Hematopoietic multipotent progenitor cell treated with erythropoietin and hydrocortisone succinate and interleukin-3 and kit ligand, for 6 days (in vitro differentiated cells): ENCODE measurements around the gene DIPK1B.

Source experiments
- DNase-seq: peaks from one replicate; pipeline ENCODE4 v3.0.0-alpha.2; 2015

The DIPK1B gene

DNA sequence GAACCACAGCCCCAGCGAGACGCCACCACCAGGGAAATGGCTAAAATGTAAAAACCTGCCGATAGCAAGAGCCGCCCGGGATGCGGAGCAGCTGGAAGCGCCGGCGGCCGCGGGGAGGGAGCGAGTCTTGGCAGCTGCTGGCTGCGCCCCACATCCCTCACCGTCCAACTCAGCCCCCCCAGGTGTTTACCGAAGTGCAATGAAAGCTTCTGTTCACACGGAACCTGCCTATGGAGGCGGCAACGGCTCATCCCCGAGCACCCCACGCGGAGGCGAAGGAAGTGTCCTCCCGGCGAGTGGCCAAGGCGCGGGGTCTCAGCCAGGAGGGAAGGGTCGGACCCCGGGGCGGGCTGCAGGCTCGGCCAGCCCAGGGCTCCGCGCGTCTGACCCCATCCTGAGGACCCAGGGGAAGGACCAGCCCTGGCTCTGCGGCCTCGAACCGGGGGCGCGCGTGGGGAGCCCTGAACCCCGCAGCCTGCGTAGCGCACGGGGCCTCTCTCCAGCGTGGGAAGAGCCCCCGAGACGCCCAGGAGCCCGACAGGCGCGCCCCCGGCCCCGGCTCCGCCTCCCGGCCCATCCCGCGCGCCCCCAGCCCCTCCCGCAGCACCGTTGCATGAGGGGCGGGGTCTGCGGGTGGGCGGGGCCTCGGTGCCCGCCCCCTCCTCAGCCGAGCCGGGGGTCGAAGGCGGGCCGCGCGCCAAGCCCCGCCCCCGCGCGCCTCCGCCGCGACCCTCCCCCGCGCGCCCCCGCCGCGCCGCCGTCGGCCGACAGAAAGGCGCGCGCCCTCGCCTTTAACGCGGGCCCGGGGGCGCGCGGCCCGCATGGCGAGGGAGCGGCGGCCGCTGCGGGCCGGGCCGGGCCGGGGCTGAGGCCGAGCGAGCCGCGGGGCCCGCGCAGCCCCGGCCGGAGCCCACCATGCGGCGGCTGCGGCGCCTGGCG lies at the start of gene DIPK1B:
Gene DIPK1B (plus strand): TSS at position 822 of the 939 bp plus-strand sequence. CDS start 94 bp downstream, at position 916.
- no peak for DNase-seq

- peak; percentile 89 for DNase-seq
Measured at GRCh38 chr9:136662656-136663581, 49.5 kb upstream of the DIPK1B start, which contains the start of gene EGFL7. Gene EGFL7 (plus strand): TSS chr9:136662916. CDS start chr9:136668283, 5,367 bp downstream.

DNA sequence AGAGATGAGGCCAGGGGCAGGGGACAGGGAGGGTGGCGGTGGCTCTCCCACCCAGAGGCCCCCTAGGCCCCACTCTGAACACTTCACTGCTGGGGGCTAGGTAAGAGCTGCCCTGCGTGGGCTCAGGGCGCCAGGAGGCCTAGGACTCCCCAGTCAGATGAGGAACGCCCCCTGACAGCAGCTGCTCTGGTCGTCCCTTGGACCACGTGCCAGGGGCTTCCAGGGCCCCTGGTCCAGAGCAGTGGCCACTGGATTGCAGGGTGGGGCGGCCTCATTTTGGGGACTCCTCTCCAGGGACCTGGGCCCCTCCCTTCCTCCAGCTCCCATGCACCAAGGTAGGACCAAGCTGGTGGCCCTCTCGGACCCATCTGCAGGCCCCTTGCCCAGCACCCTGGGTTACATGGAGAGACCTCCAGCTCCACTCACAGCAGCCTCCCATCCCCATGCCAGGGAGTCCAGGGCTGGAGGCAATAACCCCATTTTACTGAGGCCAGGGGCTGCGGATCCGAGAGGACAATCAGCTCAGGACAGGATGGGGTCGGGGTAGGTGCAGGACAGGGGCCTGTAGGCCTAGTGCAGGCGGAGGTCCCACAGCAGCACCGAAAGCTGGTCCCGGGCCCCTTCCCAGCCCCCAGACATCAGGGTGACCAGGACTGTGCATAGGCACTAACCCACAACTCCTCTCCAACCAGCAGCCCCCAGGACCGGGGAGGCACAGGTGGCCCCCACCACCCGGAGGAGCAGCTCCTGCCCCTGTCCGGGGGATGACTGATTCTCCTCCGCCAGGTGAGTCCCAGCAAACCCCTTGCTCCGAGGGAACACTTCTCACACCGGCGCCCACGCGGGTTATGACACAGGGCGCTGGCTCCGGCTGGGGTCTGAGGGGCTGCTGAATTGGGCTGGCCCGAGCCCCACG lies 48.1 kb upstream of the DIPK1B start:
- peak; percentile 51 for DNase-seq

- DNase-seq = peak; percentile 78
Measured at GRCh38 chr9:136665111-136665703, 47.2 kb upstream of the DIPK1B start.

GRCh38 chr9:136665704-136666371 lies 46.5 kb upstream of the DIPK1B start:
- DNase-seq = no peak

DNA sequence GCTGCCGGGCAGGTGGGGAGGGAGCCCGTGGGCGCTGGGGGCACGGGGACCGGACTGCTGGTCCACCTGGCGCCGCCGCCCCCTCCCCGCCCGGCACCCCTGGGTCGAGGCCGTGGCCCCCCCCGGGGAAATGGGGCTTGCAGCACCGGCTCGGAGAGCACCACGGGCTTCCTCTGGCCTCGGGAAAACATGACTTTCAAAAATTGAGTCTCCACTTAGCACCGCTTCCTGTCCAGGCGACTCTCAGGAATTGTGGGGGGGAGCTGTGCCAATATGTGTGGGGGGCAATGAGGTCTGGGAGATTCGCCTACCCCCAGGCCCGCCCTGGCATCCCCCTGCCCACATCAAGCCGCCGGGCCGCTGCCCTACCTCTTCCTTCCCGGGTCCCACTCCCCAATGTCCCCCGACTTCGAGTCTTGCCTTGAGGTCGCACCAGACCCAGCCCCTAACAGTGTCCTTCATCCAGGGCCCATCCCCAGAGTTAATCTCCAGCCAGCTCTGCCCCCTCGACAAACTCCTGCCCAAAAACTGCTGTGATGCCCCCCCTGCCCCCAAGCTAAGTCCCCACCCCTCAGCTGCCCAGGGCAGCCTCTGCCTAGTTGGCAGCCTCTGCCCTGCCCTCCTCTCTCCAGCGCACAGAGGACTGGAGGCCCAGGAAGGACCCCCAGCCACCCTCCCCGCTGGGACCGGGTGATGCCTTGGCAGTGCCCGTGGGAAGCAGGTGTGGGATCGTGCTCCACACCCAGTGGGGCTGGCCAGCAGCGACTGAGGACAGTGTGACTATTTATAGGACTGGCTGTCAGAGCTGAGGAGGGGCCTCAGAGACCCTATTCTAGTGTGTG lies 45.8 kb upstream of the DIPK1B start:
- no peak for DNase-seq

GRCh38 chr9:136667214-136667939 lies 45.0 kb upstream of the DIPK1B start:
- no peak for DNase-seq

DNA sequence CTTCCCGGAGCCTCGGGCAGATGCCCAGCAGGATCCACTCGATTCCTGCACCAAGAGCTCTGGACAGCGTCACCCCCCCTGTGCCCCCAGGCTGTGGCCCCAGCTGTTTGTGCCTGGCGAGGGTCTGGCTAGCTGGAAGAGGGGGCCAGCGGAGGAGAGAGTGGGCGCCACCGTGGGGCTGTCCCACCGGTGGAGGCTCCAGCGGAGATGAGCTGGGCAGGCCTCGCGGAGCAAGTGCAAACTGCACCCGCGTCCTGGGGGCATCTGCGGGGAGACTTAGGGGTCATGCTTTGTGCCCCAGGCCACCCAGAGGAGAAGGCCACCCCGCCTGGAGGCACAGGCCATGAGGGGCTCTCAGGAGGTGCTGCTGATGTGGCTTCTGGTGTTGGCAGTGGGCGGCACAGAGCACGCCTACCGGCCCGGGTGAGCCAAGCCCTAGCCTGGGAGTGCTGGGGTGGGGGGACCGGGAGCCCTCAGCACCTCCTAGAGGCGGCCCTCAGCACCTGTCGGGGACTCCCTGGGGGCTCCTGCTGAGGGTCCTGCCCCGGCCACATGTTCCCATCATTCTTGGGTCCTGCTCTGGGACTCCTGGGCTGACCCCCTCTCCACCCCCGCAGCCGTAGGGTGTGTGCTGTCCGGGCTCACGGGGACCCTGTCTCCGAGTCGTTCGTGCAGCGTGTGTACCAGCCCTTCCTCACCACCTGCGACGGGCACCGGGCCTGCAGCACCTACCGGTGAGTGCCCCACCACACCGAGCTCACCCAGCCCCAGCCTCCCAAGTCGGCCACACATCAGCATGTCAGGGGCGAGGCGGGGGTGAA lies 44.2 kb upstream of the DIPK1B start:
- no peak for DNase-seq

DNA sequence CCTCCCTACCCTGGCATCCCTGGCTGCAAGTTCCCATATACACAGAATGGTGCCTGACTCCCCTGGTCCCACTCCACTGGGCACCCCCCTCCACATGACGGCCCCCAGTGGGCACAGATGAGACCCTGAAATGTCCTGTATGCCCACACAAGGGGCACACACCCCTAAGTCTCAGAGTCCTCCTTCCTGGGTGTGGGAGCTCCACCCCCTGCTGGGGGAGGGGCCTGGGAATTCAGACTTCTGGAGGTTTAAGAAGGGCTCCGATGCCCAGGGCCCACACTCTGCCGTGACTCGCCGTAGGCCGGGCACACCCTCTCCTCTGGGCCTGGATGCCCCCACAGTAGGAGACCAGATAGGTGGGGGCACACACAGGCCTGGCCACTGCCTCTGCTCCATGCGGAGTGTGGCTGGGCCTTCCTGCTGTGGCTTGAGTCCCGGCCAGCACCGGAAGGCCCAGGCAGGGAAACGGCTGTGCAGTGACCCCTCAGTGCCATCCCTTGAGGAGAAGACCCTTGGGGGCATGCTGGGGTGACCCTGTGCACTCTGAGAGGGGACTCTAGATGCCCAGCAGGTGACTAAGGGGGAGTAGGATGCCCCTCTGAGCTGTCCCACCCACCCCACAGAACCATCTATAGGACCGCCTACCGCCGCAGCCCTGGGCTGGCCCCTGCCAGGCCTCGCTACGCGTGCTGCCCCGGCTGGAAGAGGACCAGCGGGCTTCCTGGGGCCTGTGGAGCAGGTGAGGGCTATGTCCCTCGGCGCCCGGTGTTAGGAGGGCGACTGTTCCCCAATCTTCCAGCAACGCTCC lies 43.2 kb upstream of the DIPK1B start:
- DNase-seq = peak; percentile 72

DNA sequence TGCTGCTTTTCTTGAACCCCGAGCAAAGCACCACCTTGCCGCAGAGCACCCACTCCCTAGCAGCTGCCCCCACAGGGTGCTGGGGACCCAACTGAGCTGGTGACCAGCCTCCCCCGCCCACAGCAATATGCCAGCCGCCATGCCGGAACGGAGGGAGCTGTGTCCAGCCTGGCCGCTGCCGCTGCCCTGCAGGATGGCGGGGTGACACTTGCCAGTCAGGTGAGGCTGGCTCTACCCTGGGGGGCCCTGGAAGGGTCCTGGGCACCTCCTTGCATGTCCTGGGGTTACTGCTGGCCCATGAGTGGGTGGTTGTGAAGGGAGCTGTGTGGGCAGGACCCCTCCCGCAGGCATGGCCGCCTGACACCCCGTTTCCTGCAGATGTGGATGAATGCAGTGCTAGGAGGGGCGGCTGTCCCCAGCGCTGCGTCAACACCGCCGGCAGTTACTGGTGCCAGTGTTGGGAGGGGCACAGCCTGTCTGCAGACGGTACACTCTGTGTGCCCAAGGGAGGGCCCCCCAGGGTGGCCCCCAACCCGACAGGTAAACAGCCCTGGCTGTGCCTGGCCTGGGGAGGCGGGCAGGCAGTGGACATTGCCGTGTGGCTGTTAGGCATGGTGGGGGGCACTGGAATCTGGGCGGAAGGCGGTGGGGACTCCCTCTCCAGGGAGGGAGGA lies 42.4 kb upstream of the DIPK1B start:
- no peak for DNase-seq

GRCh38 chr9:136670576-136671253 lies 41.7 kb upstream of the DIPK1B start:
- no peak for DNase-seq

DNA sequence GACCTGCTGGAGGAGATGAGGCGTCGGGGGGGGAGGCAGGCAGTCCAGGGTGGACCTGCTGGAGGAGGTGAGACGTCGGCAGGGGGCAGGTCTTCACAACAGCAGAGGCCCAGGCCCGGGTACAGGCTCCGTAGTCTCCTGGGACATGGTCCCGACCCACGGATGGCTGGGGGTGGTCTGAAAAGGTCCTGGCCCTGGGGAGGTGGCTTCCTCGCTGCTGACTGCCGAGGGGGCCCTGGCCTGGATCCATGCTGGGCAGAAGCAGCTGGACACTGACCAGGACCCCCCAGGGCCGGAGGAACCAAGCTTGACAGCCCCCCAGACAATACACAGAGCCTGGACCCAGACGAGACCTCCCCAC lies 41.1 kb upstream of the DIPK1B start:
- DNase-seq = no peak

DNA sequence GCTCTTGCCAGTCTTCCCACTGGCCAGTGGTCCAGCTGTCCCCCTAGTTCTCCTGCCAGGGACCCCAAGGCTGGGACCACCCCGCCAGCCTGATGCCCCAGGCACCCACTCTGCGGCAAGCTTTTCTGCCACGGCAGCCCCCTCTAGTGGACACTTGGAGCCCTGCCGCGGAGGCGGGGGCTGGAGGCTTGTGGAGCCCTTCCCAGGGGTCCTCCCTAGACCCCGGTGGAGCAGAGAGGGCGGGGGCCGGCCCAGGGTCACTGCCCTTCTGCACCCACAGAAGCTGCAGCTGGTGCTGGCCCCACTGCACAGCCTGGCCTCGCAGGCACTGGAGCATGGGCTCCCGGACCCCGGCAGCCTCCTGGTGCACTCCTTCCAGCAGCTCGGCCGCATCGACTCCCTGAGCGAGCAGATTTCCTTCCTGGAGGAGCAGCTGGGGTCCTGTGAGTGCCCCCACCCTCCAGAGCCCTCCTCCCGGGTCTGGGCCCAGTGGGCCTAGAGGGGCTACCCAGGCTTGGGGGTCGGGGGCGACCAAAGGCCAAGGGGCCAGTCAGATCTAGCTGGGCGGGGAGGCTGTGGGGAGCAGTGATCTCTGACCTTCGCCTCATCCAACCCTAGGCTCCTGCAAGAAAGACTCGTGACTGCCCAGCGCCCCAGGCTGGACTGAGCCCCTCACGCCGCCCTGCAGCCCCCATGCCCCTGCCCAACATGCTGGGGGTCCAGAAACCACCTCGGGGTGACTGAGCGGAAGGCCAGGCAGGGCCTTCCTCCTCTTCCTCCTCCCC lies 40.5 kb upstream of the DIPK1B start:
- DNase-seq = peak; percentile 69

DNA sequence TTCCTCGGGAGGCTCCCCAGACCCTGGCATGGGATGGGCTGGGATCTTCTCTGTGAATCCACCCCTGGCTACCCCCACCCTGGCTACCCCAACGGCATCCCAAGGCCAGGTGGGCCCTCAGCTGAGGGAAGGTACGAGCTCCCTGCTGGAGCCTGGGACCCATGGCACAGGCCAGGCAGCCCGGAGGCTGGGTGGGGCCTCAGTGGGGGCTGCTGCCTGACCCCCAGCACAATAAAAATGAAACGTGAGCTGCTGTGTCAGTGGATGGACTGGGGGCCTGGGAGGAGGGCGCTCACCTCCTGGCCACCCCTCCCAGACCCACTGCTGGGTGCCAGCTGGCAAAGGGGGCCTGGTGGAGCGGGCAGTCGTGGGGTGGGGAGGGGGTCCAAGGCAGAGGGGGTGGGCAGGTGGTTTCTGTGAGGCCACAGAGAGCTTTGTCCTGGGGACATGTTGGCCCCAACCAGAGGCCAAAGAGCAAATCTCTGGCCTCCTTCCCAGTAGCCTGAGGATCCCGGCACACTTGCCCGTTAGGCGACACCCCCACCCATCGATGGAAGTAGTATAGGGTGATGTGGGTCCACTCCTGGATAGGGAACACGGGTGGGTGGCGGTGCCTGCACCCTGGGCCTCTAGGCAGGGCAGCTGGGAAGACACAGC lies 39.8 kb upstream of the DIPK1B start:
- no peak for DNase-seq
